K562 (cell line): Measurements from ENCODE around the gene MARK4. TPM values are rescaled to one million over a fixed set of nuclear protein-coding genes. Genes with fewer than 3 reads are reported as not detected.
A peak's percentile ranks its signal among the peaks of the same experiment; 100 is the strongest.

Source experiments
- CHD4 ChIP-seq: fragments of 200-600 bp; sonication (generic); IDR thresholded peaks from 3 replicates; pipeline ENCODE4 v1.6.1; 2012; ENCODE audit warnings: low read depth, mild to moderate bottlenecking, mixed read lengths, low read length, inconsistent platforms; ENCODE audit not compliant: insufficient read depth, insufficient replicate concordance, poor library complexity, severe bottlenecking
- CXXC5 ChIP-seq: fragments of 250-450 bp; sonication (Bioruptor Pico); IDR thresholded peaks from 2 replicates; pipeline ENCODE4 v1.8.0; 2022; ENCODE audit warnings: inconsistent platforms, mild to moderate bottlenecking, moderate library complexity
- FOXJ3 ChIP-seq: sonication (generic); formaldehyde crosslinking; IDR thresholded peaks from 2 replicates; pipeline ENCODE4 v1.4.0; 2020; ENCODE audit warnings: mild to moderate bottlenecking, missing genetic modification reagents
- KLF6 ChIP-seq: fragments of 250-450 bp; sonication (Bioruptor Pico); IDR thresholded peaks from 2 replicates; pipeline ENCODE4 v1.4.0; 2020; ENCODE audit warnings: mild to moderate bottlenecking, moderate library complexity, borderline replicate concordance
- MBD1 ChIP-seq: fragments of 250-450 bp; sonication (Bioruptor Pico); IDR thresholded peaks from 2 replicates; pipeline ENCODE4 v1.8.0; 2022; ENCODE audit warnings: inconsistent platforms
- MGA ChIP-seq: fragments of 450-650 bp; IDR thresholded peaks from 2 replicates; pipeline ENCODE4 v1.6.1; 2016; ENCODE audit warnings: mild to moderate bottlenecking, moderate library complexity
- PPARD ChIP-seq: fragments of 250-450 bp; sonication (Bioruptor Pico); IDR thresholded peaks from 2 replicates; pipeline ENCODE4 v1.8.0; 2022; ENCODE audit warnings: inconsistent platforms, mild to moderate bottlenecking, moderate library complexity
- PRDM10 ChIP-seq: fragments of 450-650 bp; IDR thresholded peaks from 2 replicates; pipeline ENCODE4 v1.6.1; 2018; ENCODE audit not compliant: partially characterized antibody
- RNF2 ChIP-seq: sonication (generic); IDR thresholded peaks from 2 replicates; pipeline ENCODE4 v1.6.1; 2016
- SNAPC5 ChIP-seq: fragments of 250-450 bp; sonication (Bioruptor Pico); IDR thresholded peaks from 2 replicates; pipeline ENCODE4 v1.8.0; 2021; ENCODE audit warnings: moderate library complexity, mild to moderate bottlenecking, inconsistent platforms
- ZNF778 ChIP-seq: fragments of 450-650 bp; formaldehyde crosslinking; IDR thresholded peaks from 2 replicates; pipeline ENCODE4 v1.4.0; 2020; ENCODE audit warnings: mild to moderate bottlenecking, moderate library complexity
- polyA plus RNA-seq, 8 experiments: library from polyadenylated mRNA; depleted of rRNA in 4 of 8; stranded (reverse) in 5 of 8; unstranded in 3 of 8; fragments of >200 nt; fragmentation: Nextera tagmentation in 2 of 8; fragmentation: Illumina TruSeq in 1 of 8; extraction: Ambion mirVana in 2 of 8; extraction: Trizol in 1 of 8; gene quantifications; 2 replicates each; pipeline versions ENCODE4 v1.2.1 to v1.2.3, GENCODE V29; 2011 to 2014; ENCODE audit warnings: inconsistent platforms in 1 of 8, missing spikeins in 1 of 8
- total RNA-seq, 7 experiments: library from RNA; depleted of rRNA in 6 of 7; stranded (reverse); fragments of >200 nt in 6 of 7; fragmentation: Illumina TruSeq in 2 of 7; extraction: Trizol in 2 of 7; gene quantifications; 2 replicates each; pipeline versions ENCODE4 v1.2.1 to v1.2.3, GENCODE V29; 2011 to 2021; ENCODE audit warnings: low replicate concordance in 1 of 7

MARK4 gene
- total and polyA plus RNA-seq, 9 of the 15 experiments (the other 6 are each of a cell fraction or from before 2014, with no cell fraction given) = 0.52 to 29.4 (median 8.6) TPM

GRCh38 chr19:45245334-45245787 lies 5.7 kb upstream of the MARK4 start, which contains the start of gene EXOC3L2 (continued):
- TF ChIP-seq PRDM10 (peak; percentile 72), CXXC5 (CRISPR knock-in tag) (peak; percentile 64; the same call in 1 of the 2 replicates), PPARD (CRISPR knock-in tag) (no peak), CHD4 (peak; percentile 78), MBD1 (no peak), ZNF778 (no peak), MGA (no peak; the same call in 1 of the 2 replicates), KLF6 (CRISPR knock-in tag) (no peak), FOXJ3 (CRISPR knock-in tag) (no peak), RNF2 (peak; percentile 55; the same call in 1 of the 2 replicates), SNAPC5 (CRISPR knock-in tag) (no peak)
